HG03439 (cell line): Measurements from ENCODE around the gene NODAL.

Experiments used
- ATAC-seq: cut with Tn5 transposase; IDR thresholded peaks from one replicate; pipeline ENCODE4 v1.9.1; 2021; ENCODE audit warnings: mild to moderate bottlenecking, moderate library complexity; ENCODE audit not compliant: unreplicated experiment

The NODAL gene

GRCh38 chr10:70396140-70396539 lies 45.3 kb downstream of the NODAL start:
- ATAC-seq = no peak

GRCh38 chr10:70391654-70392053 lies 49.8 kb downstream of the NODAL start:
- ATAC-seq = no peak
